H1 (cell line): ENCODE measurements around the gene CACNA1A.

ENCODE experiments used
- BACH1 ChIP-seq: IDR thresholded peaks from 2 replicates; pipeline ENCODE4 v1.6.1; 2012; ENCODE audit warnings: low read length, improper control_type of control experiment
- BRCA1 ChIP-seq: IDR thresholded peaks from 2 replicates; pipeline ENCODE4 v1.6.1; 2012; ENCODE audit warnings: low read depth, low read length, improper control_type of control experiment
- CEBPB ChIP-seq: IDR thresholded peaks from 2 replicates; pipeline ENCODE4 v1.6.1; 2012; ENCODE audit warnings: low read depth, low read length
- EGR1 ChIP-seq: IDR thresholded peaks from 2 replicates; pipeline ENCODE4 v1.6.1; 2011; ENCODE audit warnings: low read depth, low read length, borderline replicate concordance
- EP300 ChIP-seq, 2 experiments: IDR thresholded peaks; 1 replicate in 1 of 2; 2 replicates in 1 of 2; pipeline ENCODE4 v1.6.1; 2011 to 2012; ENCODE audit warnings: low read depth in 2 of 2, low read length in 2 of 2, mild to moderate bottlenecking in 2 of 2, borderline replicate concordance in 1 of 2, inconsistent platforms in 1 of 2, moderate library complexity in 1 of 2
- EZH2 ChIP-seq: fragments of 200-600 bp; sonication (generic); IDR thresholded peaks from 2 replicates; pipeline ENCODE4 v1.7.1; 2012; ENCODE audit warnings: low read depth, mild to moderate bottlenecking, moderate library complexity, low read length, inconsistent platforms; ENCODE audit not compliant: severe bottlenecking
- JUND ChIP-seq: IDR thresholded peaks from 2 replicates; pipeline ENCODE4 v1.6.1; 2011; ENCODE audit warnings: mild to moderate bottlenecking, improper control_type of control experiment, low read length
- POLR2A ChIP-seq, 2 experiments: IDR thresholded peaks; 1 replicate in 1 of 2; 2 replicates in 1 of 2; pipeline ENCODE4 v1.6.1; 2011; ENCODE audit warnings: low read depth in 2 of 2, low read length in 2 of 2, mild to moderate bottlenecking in 2 of 2; ENCODE audit errors: control extremely low read depth in 1 of 2
- POLR2AphosphoS5 ChIP-seq: IDR thresholded peaks from 2 replicates; pipeline ENCODE4 v1.6.1; 2011; ENCODE audit warnings: low read depth, low read length
- TF ChIP-seq, protein P1 (sequence below), 3 experiments: IDR thresholded peaks; 1 replicate in 2 of 3; 2 replicates in 1 of 3; pipeline versions ENCODE4 v1.5.1 to v1.6.1; 2011; ENCODE audit warnings: low read length in 3 of 3, mild to moderate bottlenecking in 3 of 3, inconsistent platforms in 2 of 3, low read depth in 1 of 3, moderate library complexity in 1 of 3; ENCODE audit not compliant: insufficient read depth in 1 of 3; ENCODE audit errors: control extremely low read depth in 1 of 3
- TF ChIP-seq, protein P2 (sequence below): IDR thresholded peaks from 2 replicates; pipeline ENCODE4 v1.6.1; 2012; ENCODE audit warnings: low read length, inconsistent platforms
- TF ChIP-seq, protein P3 (sequence below): IDR thresholded peaks from 2 replicates; pipeline ENCODE4 v1.6.1; 2012; ENCODE audit warnings: inconsistent platforms

DNA sequence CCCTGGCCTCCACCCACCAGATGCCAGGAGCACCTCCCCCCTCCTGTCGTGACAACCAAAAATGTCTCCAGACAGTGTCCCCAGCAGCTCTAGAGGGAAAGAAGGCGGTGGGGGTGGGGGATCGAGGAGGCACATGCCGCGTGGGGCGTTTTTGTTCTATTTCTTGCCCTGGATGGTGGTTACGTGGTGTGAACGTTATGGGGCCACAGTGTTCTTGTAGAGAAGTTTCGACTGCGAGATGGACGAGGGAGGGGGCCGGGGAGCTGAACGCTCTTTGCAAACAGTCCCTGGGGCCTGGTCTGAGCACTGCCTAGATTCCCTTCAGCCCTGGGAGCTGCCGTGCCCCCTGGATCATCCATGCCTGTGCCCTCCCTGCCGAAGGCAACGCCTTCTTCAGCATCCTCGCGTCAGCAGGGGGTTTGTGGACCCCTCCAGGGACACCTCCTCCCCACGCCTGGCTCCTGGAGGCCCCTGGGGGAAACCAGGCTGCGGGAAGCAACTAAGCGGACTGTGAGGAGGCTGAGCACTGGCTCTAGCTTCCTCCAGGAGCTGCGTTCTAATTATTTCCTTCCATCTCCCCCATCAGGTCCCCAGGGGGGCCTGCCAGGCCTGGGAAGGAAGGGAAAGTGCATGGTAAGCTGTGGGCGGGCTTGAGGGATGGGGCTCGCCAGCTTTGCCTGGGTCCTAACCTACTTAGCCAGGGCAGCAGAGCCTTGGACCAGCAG lies 224.6 kb downstream of the CACNA1A start:
- TF ChIP-seq JUND (no peak), EZH2 (no peak), EGR1 (no peak), POLR2A (IDR thresholded peaks at IDR 0.05; ENCODE audit: control extremely low read depth in 1 of 2, low read depth in 2 of 2, low read length in 2 of 2) (no peak), POLR2AphosphoS5 (no peak), EP300 (IDR thresholded peaks at IDR 0.05; ENCODE audit: borderline replicate concordance in 1 of 2, low read depth in 2 of 2, low read length in 2 of 2) (no peak), BRCA1 (no peak), CEBPB (no peak), BACH1 (no peak)
- TF ChIP-seq, protein P1, sequence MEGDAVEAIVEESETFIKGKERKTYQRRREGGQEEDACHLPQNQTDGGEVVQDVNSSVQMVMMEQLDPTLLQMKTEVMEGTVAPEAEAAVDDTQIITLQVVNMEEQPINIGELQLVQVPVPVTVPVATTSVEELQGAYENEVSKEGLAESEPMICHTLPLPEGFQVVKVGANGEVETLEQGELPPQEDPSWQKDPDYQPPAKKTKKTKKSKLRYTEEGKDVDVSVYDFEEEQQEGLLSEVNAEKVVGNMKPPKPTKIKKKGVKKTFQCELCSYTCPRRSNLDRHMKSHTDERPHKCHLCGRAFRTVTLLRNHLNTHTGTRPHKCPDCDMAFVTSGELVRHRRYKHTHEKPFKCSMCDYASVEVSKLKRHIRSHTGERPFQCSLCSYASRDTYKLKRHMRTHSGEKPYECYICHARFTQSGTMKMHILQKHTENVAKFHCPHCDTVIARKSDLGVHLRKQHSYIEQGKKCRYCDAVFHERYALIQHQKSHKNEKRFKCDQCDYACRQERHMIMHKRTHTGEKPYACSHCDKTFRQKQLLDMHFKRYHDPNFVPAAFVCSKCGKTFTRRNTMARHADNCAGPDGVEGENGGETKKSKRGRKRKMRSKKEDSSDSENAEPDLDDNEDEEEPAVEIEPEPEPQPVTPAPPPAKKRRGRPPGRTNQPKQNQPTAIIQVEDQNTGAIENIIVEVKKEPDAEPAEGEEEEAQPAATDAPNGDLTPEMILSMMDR (IDR thresholded peaks at IDR 0.05; ENCODE audit: control extremely low read depth in 1 of 3, insufficient read depth in 1 of 3, low read depth in 1 of 3, low read length in 3 of 3), result no peak
- TF ChIP-seq, protein P2, sequence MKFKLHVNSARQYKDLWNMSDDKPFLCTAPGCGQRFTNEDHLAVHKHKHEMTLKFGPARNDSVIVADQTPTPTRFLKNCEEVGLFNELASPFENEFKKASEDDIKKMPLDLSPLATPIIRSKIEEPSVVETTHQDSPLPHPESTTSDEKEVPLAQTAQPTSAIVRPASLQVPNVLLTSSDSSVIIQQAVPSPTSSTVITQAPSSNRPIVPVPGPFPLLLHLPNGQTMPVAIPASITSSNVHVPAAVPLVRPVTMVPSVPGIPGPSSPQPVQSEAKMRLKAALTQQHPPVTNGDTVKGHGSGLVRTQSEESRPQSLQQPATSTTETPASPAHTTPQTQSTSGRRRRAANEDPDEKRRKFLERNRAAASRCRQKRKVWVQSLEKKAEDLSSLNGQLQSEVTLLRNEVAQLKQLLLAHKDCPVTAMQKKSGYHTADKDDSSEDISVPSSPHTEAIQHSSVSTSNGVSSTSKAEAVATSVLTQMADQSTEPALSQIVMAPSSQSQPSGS, result no peak
- TF ChIP-seq, protein P3, sequence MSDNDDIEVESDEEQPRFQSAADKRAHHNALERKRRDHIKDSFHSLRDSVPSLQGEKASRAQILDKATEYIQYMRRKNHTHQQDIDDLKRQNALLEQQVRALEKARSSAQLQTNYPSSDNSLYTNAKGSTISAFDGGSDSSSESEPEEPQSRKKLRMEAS, result no peak
